HEK293T (cell line): ENCODE measurements around the gene NAA38.

ENCODE experiments used
- CTCF ChIA-PET: fragments of 350-600 bp; formaldehyde crosslinking; extraction: SDS; loops from one replicate; lab custom pipeline; 2021; ENCODE audit warnings: antibody characterized with exemption, inconsistent platforms; lab: Yijun Ruan, JAX
- POLR2A ChIA-PET: fragments of 350-600 bp; formaldehyde crosslinking; extraction: SDS; loops from one replicate; lab custom pipeline; 2020; ENCODE audit warnings: antibody characterized with exemption, inconsistent platforms; lab: Yijun Ruan, JAX
- DNase-seq: peaks from one replicate; pipeline ENCODE4 v3.0.0; 2012; ENCODE audit warnings: mixed read lengths; ENCODE audit errors: extremely low spot score
- ARNT ChIP-seq: fragments of 450-650 bp; IDR thresholded peaks from 2 replicates; pipeline ENCODE4 v1.6.1; 2017; ENCODE audit warnings: mild to moderate bottlenecking
- BHLHE40 ChIP-seq: fragments of 450-650 bp; IDR thresholded peaks from 2 replicates; pipeline ENCODE4 v1.6.1; 2016; ENCODE audit warnings: mild to moderate bottlenecking, moderate library complexity, borderline replicate concordance
- CTBP1 ChIP-seq: fragments of 450-650 bp; IDR thresholded peaks from 2 replicates; pipeline ENCODE4 v1.6.1; 2016; ENCODE audit warnings: borderline replicate concordance
- ELF4 ChIP-seq: fragments of 450-650 bp; IDR thresholded peaks from 2 replicates; pipeline ENCODE4 v1.6.1; 2017; ENCODE audit warnings: antibody characterized with exemption
- FOXA1 ChIP-seq: fragments of 450-650 bp; IDR thresholded peaks from 2 replicates; pipeline ENCODE4 v1.6.1; 2016; ENCODE audit warnings: mild to moderate bottlenecking
- FOXK2 ChIP-seq: fragments of 450-650 bp; IDR thresholded peaks from 2 replicates; pipeline ENCODE4 v1.6.1; 2016; ENCODE audit warnings: mild to moderate bottlenecking
- FOXM1 ChIP-seq: fragments of 450-650 bp; IDR thresholded peaks from 2 replicates; pipeline ENCODE4 v1.6.1; 2017; ENCODE audit warnings: mild to moderate bottlenecking, borderline replicate concordance
- HDGF ChIP-seq: fragments of 450-650 bp; IDR thresholded peaks from 2 replicates; pipeline ENCODE4 v1.6.1; 2017; ENCODE audit warnings: antibody characterized with exemption, borderline replicate concordance
- L3MBTL2 ChIP-seq: fragments of 450-650 bp; conservative IDR thresholded peaks from 2 replicates; pipeline ENCODE4 v1.6.1; 2016; ENCODE audit warnings: mild to moderate bottlenecking
- LEF1 ChIP-seq: fragments of 450-650 bp; IDR thresholded peaks from 2 replicates; pipeline ENCODE4 v1.6.1; 2017; ENCODE audit warnings: mild to moderate bottlenecking, borderline replicate concordance
- NFRKB ChIP-seq: fragments of 450-650 bp; IDR thresholded peaks from 2 replicates; pipeline ENCODE4 v1.6.1; 2016; ENCODE audit warnings: mild to moderate bottlenecking, moderate library complexity
- SP1 ChIP-seq: fragments of 450-650 bp; IDR thresholded peaks from 2 replicates; pipeline ENCODE4 v1.6.1; 2017
- SUZ12 ChIP-seq: fragments of 450-650 bp; IDR thresholded peaks from 2 replicates; pipeline ENCODE4 v1.6.1; 2016; ENCODE audit warnings: mild to moderate bottlenecking
- TARDBP ChIP-seq: fragments of 450-650 bp; IDR thresholded peaks from 2 replicates; pipeline ENCODE4 v1.6.1; 2016
- ZNF384 ChIP-seq: fragments of 450-650 bp; IDR thresholded peaks from 2 replicates; pipeline ENCODE4 v1.6.1; 2016
- TF ChIP-seq, protein P1 (sequence below): fragments of 450-650 bp; IDR thresholded peaks from 2 replicates; pipeline ENCODE4 v1.6.1; 2016

The NAA38 gene

DNA sequence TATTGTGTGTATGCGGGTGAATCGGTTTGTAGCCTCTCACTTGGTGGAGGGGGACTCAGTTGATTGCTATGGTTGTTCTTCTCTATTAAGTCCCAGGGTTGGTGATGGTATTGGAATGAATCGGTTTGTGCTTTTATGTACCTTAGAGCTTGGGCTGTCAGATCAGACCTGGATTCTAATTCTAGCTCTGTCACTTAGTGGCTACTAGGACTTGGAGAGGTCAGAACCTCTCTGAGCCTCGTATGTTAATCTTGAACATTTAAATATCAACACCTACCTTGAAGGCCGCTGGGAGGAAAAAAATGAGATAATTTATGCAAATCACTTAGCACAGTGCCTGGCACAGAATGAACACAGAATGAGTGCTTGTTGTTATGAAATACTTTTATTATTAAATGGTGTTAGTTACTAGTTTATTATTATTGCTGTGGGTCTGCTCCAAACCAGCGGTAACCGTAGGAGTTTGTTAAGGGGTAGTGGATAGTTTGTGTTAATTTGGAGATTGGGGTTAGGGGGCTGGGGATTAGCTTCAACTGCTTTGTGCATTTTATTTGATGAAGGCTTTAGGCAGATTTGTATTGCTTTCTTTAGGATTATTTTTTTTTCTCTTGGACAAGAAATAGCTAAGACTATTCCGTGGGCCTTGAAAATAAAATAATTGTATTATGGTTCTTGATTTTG is 19.8 kb downstream of the NAA38 start:
- CTCF ChIA-PET, result interaction anchor here (0.6 to 1.8 kb wide), 2 partner anchors 19 to 173 kb away, joined by 3 to 5 read pairs; no protein-coding TSS in a partner anchor

DNA sequence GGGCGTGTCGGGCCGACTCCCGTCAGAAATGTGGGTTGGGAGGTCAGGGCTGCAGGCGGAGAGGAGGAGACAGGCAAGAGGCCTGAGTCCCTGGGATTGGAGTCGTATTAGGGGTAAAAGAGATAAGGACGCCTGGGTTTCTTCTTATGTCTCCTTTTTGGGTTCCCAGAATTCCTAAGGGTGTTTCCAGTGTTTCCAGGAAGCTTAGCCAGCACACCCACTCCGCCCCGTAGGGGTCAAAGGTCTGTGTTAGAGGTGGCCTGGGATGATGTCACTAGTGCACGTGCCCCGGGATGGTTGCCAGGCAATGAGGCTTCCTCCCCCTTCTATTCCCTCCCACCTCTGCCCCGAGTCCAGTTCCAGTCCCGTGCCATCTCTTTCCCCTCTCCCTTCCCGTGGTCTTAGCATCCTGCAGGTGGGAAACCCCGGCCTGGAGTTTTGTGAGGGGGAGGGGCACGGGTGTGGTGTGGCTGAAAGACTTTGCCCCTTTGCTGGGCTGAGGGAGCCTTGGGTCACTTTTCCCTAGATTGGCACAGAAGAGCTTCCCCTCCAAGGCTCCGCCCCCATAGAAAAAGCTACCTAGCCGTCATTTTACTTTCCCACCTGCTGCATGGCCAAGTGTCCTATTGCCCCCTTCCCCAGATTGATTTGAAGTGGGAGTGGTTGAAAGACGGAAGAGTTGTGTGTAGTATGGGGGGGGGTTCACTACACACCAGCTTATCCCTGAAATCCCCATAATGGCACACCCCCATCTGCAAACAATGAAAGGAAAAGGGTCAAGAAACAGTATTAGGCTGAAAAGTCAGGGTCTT is 20.6 kb downstream of the NAA38 start:
- POLR2A ChIA-PET, result interaction anchor here (1.0 to 3.7 kb wide), 2 partner anchors 20 to 149 kb away, joined by 5 to 18 read pairs; partner anchors contain the start of genes CYB5D1, NAA38, TP53 and WRAP53
- no peak for TF ChIP-seq NFRKB
- peak; percentile 70 for TF ChIP-seq L3MBTL2
- TF ChIP-seq, protein P1, sequence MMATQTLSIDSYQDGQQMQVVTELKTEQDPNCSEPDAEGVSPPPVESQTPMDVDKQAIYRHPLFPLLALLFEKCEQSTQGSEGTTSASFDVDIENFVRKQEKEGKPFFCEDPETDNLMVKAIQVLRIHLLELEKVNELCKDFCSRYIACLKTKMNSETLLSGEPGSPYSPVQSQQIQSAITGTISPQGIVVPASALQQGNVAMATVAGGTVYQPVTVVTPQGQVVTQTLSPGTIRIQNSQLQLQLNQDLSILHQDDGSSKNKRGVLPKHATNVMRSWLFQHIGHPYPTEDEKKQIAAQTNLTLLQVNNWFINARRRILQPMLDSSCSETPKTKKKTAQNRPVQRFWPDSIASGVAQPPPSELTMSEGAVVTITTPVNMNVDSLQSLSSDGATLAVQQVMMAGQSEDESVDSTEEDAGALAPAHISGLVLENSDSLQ, result peak; percentile 45; the same call in 1 of the 2 replicates
- TF ChIP-seq ARNT, result no peak
- TF ChIP-seq CTBP1, result peak; percentile 89
- TF ChIP-seq ELF4, result no peak
- no peak for TF ChIP-seq FOXK2
- no peak for TF ChIP-seq TARDBP
- TF ChIP-seq FOXM1, result peak; percentile 99
- peak; percentile 77; the same call in 1 of the 2 replicates for TF ChIP-seq BHLHE40
- TF ChIP-seq HDGF, result no peak
- no peak for TF ChIP-seq FOXA1
- TF ChIP-seq SUZ12, result no peak
- peak; percentile 87 for TF ChIP-seq LEF1
- no peak for TF ChIP-seq SP1
- no peak for TF ChIP-seq ZNF384
- CTCF ChIA-PET, result interaction anchor here (0.6 kb wide), 1 partner anchor 34 kb away, joined by 4 read pairs; no protein-coding TSS in a partner anchor
- peak; percentile 73 for DNase-seq

More for the DNA sequence above, 19.8 kb downstream of the NAA38 start:
- POLR2A ChIA-PET, result interaction anchor here (0.6 to 3.7 kb wide), 3 partner anchors 20 to 150 kb away, joined by 3 to 18 read pairs (median 5); partner anchors contain the start of genes CNTROB, CYB5D1, NAA38 and TP53
- TF ChIP-seq ZNF384 (no peak), SP1 (no peak), HDGF (no peak), SUZ12 (no peak), ARNT (no peak), NFRKB (no peak), FOXK2 (no peak), L3MBTL2 (no peak), TARDBP (no peak), LEF1 (no peak), BHLHE40 (no peak), FOXA1 (no peak), ELF4 (no peak)
- TF ChIP-seq, protein P1, result no peak
- no peak for DNase-seq

DNA sequence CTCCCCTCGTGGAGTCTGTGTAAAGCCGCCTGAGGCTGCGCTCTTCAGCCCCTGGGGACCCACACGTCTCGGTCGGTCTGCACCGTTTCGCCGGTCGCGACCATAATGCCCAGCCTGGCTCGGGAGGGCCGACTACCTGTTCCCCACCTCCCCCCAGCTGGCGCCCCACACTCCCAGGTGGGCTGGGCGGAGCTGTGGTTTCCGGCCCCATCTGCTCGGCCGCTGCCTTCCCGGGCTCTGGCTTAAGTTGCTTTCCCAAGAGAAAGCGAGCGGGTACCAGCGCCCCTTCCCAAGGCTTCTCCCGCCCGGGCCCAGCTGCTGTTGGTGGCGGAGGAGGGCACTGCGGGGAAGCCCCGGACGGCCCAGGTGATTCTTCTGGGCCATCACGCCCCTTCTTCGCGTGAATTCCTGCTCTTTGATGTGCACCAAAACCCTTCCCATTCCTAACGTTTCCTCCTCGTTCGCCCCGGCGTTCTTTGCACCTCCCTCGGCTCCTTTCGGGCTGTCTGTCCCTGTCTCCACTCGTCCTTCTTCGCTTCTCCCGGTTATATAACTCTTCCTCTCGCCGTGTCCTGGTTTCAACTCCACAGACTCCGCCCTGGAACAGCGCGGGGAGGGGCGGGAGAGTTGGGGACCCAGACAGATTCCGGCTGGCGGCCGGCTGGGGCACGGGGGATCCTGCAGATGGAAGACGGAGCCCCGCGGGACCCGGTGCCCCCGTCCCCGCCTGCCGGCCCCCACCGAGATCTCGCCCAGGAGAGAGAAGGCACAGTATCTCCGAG is 21.4 kb downstream of the NAA38 start:
- CTCF ChIA-PET, result interaction anchor here (2.7 kb wide), 1 partner anchor 11 kb away, joined by 11 read pairs; no protein-coding TSS in a partner anchor
- POLR2A ChIA-PET, result interaction anchor here (1.4 to 3.7 kb wide), 3 partner anchors 9 to 21 kb away, joined by 5 to 18 read pairs (median 13); partner anchors contain the start of genes CYB5D1 and NAA38
- no peak for DNase-seq
- TF ChIP-seq ELF4 (no peak), SUZ12 (no peak), NFRKB (no peak), HDGF (no peak), FOXK2 (no peak), ARNT (no peak), TARDBP (no peak), BHLHE40 (no peak), LEF1 (no peak), L3MBTL2 (no peak)

DNA sequence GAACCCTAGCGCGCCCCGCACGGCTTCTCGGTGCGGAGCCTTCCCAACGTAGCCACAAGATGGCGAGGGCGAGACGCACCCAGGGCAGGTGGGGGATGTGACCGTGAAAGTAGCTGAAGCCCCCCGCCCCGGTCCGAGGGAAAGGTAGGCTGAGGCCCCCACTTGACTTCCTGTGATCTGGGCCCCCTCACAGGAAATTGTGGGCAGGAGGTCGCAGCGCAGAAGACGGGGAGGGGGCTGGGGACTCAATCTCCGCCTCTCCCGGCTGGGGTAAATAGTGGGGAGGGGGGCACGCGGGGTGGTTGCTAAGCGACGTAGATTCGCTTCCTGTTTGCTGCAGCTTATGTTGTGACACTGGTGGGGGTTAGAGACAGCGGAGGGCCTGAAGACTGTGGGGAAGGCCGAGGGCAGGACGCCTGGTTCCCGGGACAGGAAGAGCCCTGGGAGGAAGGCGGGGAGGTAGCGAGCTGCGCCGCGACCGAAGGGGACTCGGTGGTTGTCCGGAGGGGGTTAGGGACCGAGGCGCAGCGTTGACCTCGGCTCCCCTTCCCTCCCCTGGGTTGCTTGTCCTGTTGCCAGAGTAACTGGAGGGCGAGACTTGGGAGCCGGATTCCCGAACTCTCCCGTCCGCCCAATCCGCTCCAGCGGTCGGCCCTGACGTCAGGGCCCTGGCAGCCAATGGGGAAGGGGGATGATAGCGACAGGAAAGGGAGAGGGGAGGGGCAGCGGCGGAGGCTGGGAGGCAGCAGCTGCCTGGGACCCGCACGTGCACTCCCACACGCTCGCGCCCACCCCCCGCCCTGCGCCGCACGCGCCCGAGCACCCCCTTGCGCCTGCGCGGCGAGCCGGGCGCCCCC is 22.2 kb downstream of the NAA38 start:
- TF ChIP-seq SUZ12, result no peak
- TF ChIP-seq SP1, result no peak
- peak; percentile 34; the same call in 1 of the 2 replicates for TF ChIP-seq L3MBTL2
- TF ChIP-seq ZNF384, result no peak
- TF ChIP-seq TARDBP, result no peak
- TF ChIP-seq HDGF, result peak; percentile 44; the same call in 1 of the 2 replicates
- no peak for TF ChIP-seq ELF4
- no peak for TF ChIP-seq ARNT
- TF ChIP-seq FOXA1, result no peak
- TF ChIP-seq FOXK2, result no peak
- no peak for TF ChIP-seq NFRKB
- DNase-seq, result peak; percentile 91
- ChIA-PET POLR2A (interaction anchor here (1.4 to 3.7 kb wide), 4 partner anchors 10 to 92 kb away, joined by 5 to 18 read pairs (median 10); partner anchors contain the start of genes CYB5D1 and NAA38), CTCF (interaction anchor here (0.6 to 2.7 kb wide), 8 partner anchors 10 to 324 kb away, joined by 3 to 11 read pairs (median 3); partner anchors contain the start of gene NAA38)
